Heart left ventricle (tissue), 16 donors: ENCODE results near the gene MGAT5. TPM values are rescaled to one million over a fixed set of nuclear protein-coding genes. Genes with fewer than 3 reads are reported as not detected.

ENCODE experiments used
- ATAC-seq, 4 donors: fragments of 200-7000 bp; cut with Tn5 transposase; one replicate each; pipeline ENCODE4 v1.9.1; 2020 to 2022; ENCODE audit warnings: moderate library complexity in 4 of 4, mild to moderate bottlenecking in 3 of 4, moderate number of reproducible peaks in 1 of 4
- DNase-seq, 5 donors: peaks; one replicate each; pipeline ENCODE4 v3.0.0-alpha.2; 2020
- H3K27ac ChIP-seq, 12 donors: fragments of 200-600 bp; sonication (generic) in 4 of 12; one replicate each; pipeline versions ENCODE4 v1.5.0 to v1.8.0; 2016 to 2022; ENCODE audit warnings: mild to moderate bottlenecking in 2 of 12
- H3K27me3 ChIP-seq, 9 donors: fragments of 200-600 bp; sonication (generic) in 2 of 9; one replicate each; pipeline versions ENCODE4 v1.5.1 to v1.8.0; 2016 to 2022; ENCODE audit warnings: mild to moderate bottlenecking in 3 of 9
- H3K36me3 ChIP-seq, 9 donors: fragments of 200-600 bp; sonication (generic) in 2 of 9; one replicate each; pipeline versions ENCODE4 v1.5.0 to v1.8.0; 2018 to 2022; ENCODE audit warnings: mild to moderate bottlenecking in 2 of 9
- H3K4me1 ChIP-seq, 12 donors: fragments of 200-600 bp; sonication (generic) in 4 of 12; one replicate each; pipeline versions ENCODE4 v1.5.0 to v1.8.0; 2016 to 2022; ENCODE audit warnings: mild to moderate bottlenecking in 3 of 12
- H3K4me3 ChIP-seq, 12 donors: fragments of 200-600 bp; sonication (generic) in 4 of 12; one replicate each; pipeline versions ENCODE4 v1.5.0 to v1.8.0; 2017 to 2022; ENCODE audit warnings: mild to moderate bottlenecking in 9 of 12, moderate library complexity in 4 of 12
- H3K9me3 ChIP-seq, 12 donors: fragments of 200-600 bp; sonication (generic) in 4 of 12; one replicate each; pipeline versions ENCODE4 v1.5.0 to v1.8.0; 2016 to 2022; ENCODE audit warnings: mild to moderate bottlenecking in 1 of 12
- CTCF ChIP-seq, 12 donors: fragments of 200-600 bp; sonication (generic) in 4 of 12; IDR thresholded peaks; one replicate each; pipeline versions ENCODE4 v1.5.0 to v1.8.0; 2018 to 2022; ENCODE audit warnings: antibody characterized with exemption in 12 of 12, mild to moderate bottlenecking in 5 of 12
- POLR2A ChIP-seq, 2 donors: fragments of 450-650 bp; IDR thresholded peaks; one replicate each; pipeline ENCODE4 v1.6.1; 2017; ENCODE audit warnings: antibody characterized with exemption in 2 of 2, mild to moderate bottlenecking in 2 of 2, moderate library complexity in 2 of 2
- WGBS, 4 donors: extraction: QIAGEN DNeasy Blood & Tissue Kit in 2 of 4; methylation state at CpG; one replicate each; pipeline versions ENCODE4 v1.1.5 to v1.1.7; 2013 to 2018; 5-methylcytosine and 5-hydroxymethylcytosine counted together
- intact Hi-C, 10 donors: fragments of 100-400 bp; cut with DNase I; formaldehyde crosslinking; loops; one replicate each; pipeline versions ENCODE4 v1.11.1 to v1.14.2; 2022
- polyA plus RNA-seq, 2 donors: library from polyadenylated mRNA; stranded (reverse); fragments of 200-250 nt; gene quantifications; one replicate each; pipeline ENCODE4 v1.2.3, GENCODE V29; 2013
- total RNA-seq, 9 donors: library from RNA; depleted of rRNA in 2 of 9; stranded (reverse); fragments of >200 nt in 2 of 9; fragmentation: NEBNext Ultra II Directional in 3 of 9; extraction: Animal tissue kit (Norgen Biotek cat#: 25700) in 3 of 9; gene quantifications; one replicate each; pipeline versions ENCODE4 v1.1.0 to v1.2.4, GENCODE V29; 2016 to 2023
- donor health status: ischemic (EF 13 %, LVEDD 7.1; RV severe dilation, severe dysfunction).
- donor health status: healthy with polysubstance abuse.
- donor health status: DM: no; HTN: yes; CAD: no.
- donor health status: DM: no; HTN: no; CAD: no.
- donor health status: ischemic (EF 25% LVEDD 6.9; RV normal size, moderate dysfunction).
- donor health status: ischemic (EF 25% LVEDD 5.7; RV mildly dilated, moderate dysfunction).
- donor health status: healthy.
- donor health status: DM: yes; HTN: yes; CAD: no.
- donor health status: ischemic (EF 35%, LVEDD 5.7; RV mildly dilated, moderate dysfunction).
- donor health status: nonischemic (EF 11% LVEDD 7.7; RV severe dilation, severe dysfunction).
- donor health status: DM: yes; HTN: yes; CAD: no.
- donor health status: PGD.
- donor health status: ischemic (EF 29% LVEDD 5.4; RV normal size, mild dysfunction).
- donor health status: nonischemic (EF 23%, LVEDD 6.1; RV moderate dilation, normal function).

The MGAT5 gene
- total and polyA plus RNA-seq, 11 donors = 9.7 to 116 (median 79.3) TPM

- intact Hi-C loops = loop anchor here in 3 of 10 donors (10.0 kb wide), 2 partner anchors 67 to 557 kb away; no protein-coding TSS in a partner anchor
- H3K27me3 ChIP-seq = no peaks in the 10 kb centered on the region
- H3K4me3 ChIP-seq = no peak overlapping the region
- WGBS, 4 donors = 74 to 78% (median 75%) methylated on average over 10 to 11 of the region's 11 CpGs
- peaks cover 0 to 27% (median 6%) of the 10 kb centered on the region in 12 donors for H3K4me1 ChIP-seq
- H3K27ac ChIP-seq = peak overlapping the region in 5 of 12 donors; percentile 0 to 65 (median 35)
- no peak for TF ChIP-seq POLR2A (IDR thresholded peaks at IDR 0.05)
- TF ChIP-seq CTCF (IDR thresholded peaks at IDR 0.05) = no peak
- DNase-seq (peak in 2 of 5 donors; percentile 52 to 71), ATAC-seq (peak; percentile 27 to 90 (median 85))
- H3K9me3 ChIP-seq = no peaks in the 10 kb centered on the region
- peaks cover 0 to 59% (median 28%) of the 10 kb centered on the region in 9 donors for H3K36me3 ChIP-seq
These were observed 187.4 kb downstream of the MGAT5 start for GRCh38 chr2:134441153-134441863.

GRCh38 chr2:134443814-134444480 is 190.1 kb downstream of the MGAT5 start:
- H3K36me3 ChIP-seq = peaks cover 0 to 61% (median 28%) of the 10 kb centered on the region in 9 donors
- intact Hi-C loops = loop anchor here in 3 of 10 donors (10.0 kb wide), 2 partner anchors 69 to 559 kb away; no protein-coding TSS in a partner anchor
- H3K27ac ChIP-seq = peak overlapping the region in 1 of 12 donors; percentile 27
- H3K27me3 ChIP-seq = no peaks in the 10 kb centered on the region
- 57 to 65% (median 60%) methylated on average over 11 of the region's 11 CpGs for WGBS, 4 donors
- H3K4me3 ChIP-seq = no peak overlapping the region
- no peaks in the 10 kb centered on the region for H3K9me3 ChIP-seq
- no peak for ATAC-seq
- peaks cover 0 to 29% (median 8%) of the 10 kb centered on the region in 12 donors for H3K4me1 ChIP-seq
- no peak for DNase-seq
- TF ChIP-seq POLR2A (IDR thresholded peaks at IDR 0.05) (no peak), CTCF (IDR thresholded peaks at IDR 0.05) (no peak)

- H3K4me3 ChIP-seq = no peak overlapping the region
- H3K36me3 ChIP-seq = peaks cover 0 to 62% (median 34%) of the 10 kb centered on the region in 9 donors
- TF ChIP-seq CTCF (IDR thresholded peaks at IDR 0.05) (no peak), POLR2A (IDR thresholded peaks at IDR 0.05) (no peak)
- no peaks in the 10 kb centered on the region for H3K27me3 ChIP-seq
- peaks cover 0 to 29% (median 8%) of the 10 kb centered on the region in 12 donors for H3K4me1 ChIP-seq
- 90 to 98% (median 95%) methylated on average over 4 of the region's 4 CpGs for WGBS, 4 donors
- intact Hi-C loops = loop anchor here in 4 of 10 donors (5.0 to 10.0 kb wide), 4 partner anchors 68 to 560 kb away; no protein-coding TSS in a partner anchor
- no peak overlapping the region for H3K27ac ChIP-seq
- no peak for ATAC-seq
- H3K9me3 ChIP-seq = no peaks in the 10 kb centered on the region
- no peak for DNase-seq
These were observed 191.2 kb downstream of the MGAT5 start for GRCh38 chr2:134445116-134445515.

- 80 to 89% (median 83%) methylated on average over 7 to 11 of the region's 11 CpGs for WGBS, 4 donors
- Histone ChIP-seq H3K4me1 (peaks cover 0 to 28% (median 7%) of the 10 kb centered on the region in 12 donors), H3K36me3 (peaks cover 0 to 58% (median 34%) of the 10 kb centered on the region in 9 donors), H3K27me3 (no peaks in the 10 kb centered on the region), H3K27ac (peak overlapping the region in 1 of 12 donors; percentile 9), H3K9me3 (no peaks in the 10 kb centered on the region), H3K4me3 (no peak overlapping the region)
- ATAC-seq (no peak), DNase-seq (no peak)
- no peak for TF ChIP-seq POLR2A (IDR thresholded peaks at IDR 0.05)
- TF ChIP-seq CTCF (IDR thresholded peaks at IDR 0.05) = no peak
- intact Hi-C loops = loop anchor here in 4 of 10 donors (5.0 to 10.0 kb wide), 4 partner anchors 69 to 561 kb away; no protein-coding TSS in a partner anchor
These were observed 192.1 kb downstream of the MGAT5 start for GRCh38 chr2:134445985-134446382.
